Type B pancreatic cell (in vitro differentiated cells): Measurements from ENCODE around the gene IRF7. TPM values are rescaled to one million over a fixed set of nuclear protein-coding genes. Genes with fewer than 3 reads are reported as not detected.
A peak's percentile ranks its signal among the peaks of the same experiment; 100 is the strongest.

ENCODE experiments used
- DNase-seq: peaks from one replicate; pipeline ENCODE4 v3.0.0; 2021; ENCODE audit warnings: mixed read lengths; ENCODE audit not compliant: unreplicated experiment; ENCODE audit errors: extremely low spot score
- H3K27ac Mint-ChIP-seq: 2 replicates; pipeline ENCODE4 v1.8.0; 2021; ENCODE audit warnings: mild to moderate bottlenecking, mixed read lengths
- H3K27me3 Mint-ChIP-seq: 2 replicates; pipeline ENCODE4 v1.8.0; 2021; ENCODE audit warnings: mixed read lengths
- H3K36me3 Mint-ChIP-seq: 2 replicates; pipeline ENCODE4 v1.8.0; 2021; ENCODE audit warnings: mixed read lengths
- H3K4me1 Mint-ChIP-seq: one replicate; pipeline ENCODE4 v1.8.0; 2021; ENCODE audit warnings: mixed read lengths; ENCODE audit not compliant: unreplicated experiment
- H3K4me3 Mint-ChIP-seq: 2 replicates; pipeline ENCODE4 v1.8.0; 2021; ENCODE audit warnings: mild to moderate bottlenecking, mixed read lengths
- H3K9me3 Mint-ChIP-seq: 2 replicates; pipeline ENCODE4 v1.8.0; 2021; ENCODE audit warnings: mixed read lengths
- CTCF ChIP-seq: fragments of 200-600 bp; sonication (generic); conservative IDR thresholded peaks from 2 replicates; pipeline ENCODE4 v1.5.0; 2021; ENCODE audit warnings: antibody characterized with exemption, mild to moderate bottlenecking
- total RNA-seq: library from RNA; stranded (reverse); gene quantifications from 2 replicates; pipeline ENCODE4 v1.2.1, GENCODE V29; 2021; ENCODE audit warnings: low replicate concordance

The IRF7 gene
- total RNA-seq, 1 donor from 2014 or later = 16.4 TPM

GRCh38 chr11:586376-587316, 29.1 kb downstream of the IRF7 start:
- H3K27me3 Mint-ChIP-seq = no peaks in the 10 kb centered on the region
- H3K4me3 Mint-ChIP-seq = no peak overlapping the region
- peaks cover 6% of the 10 kb centered on the region for H3K36me3 Mint-ChIP-seq
- no peak overlapping the region for H3K27ac Mint-ChIP-seq
- H3K4me1 Mint-ChIP-seq = no peaks in the 10 kb centered on the region
- DNase-seq = no peak
- H3K9me3 Mint-ChIP-seq = no peaks in the 10 kb centered on the region
- TF ChIP-seq CTCF = no peak

DNA sequence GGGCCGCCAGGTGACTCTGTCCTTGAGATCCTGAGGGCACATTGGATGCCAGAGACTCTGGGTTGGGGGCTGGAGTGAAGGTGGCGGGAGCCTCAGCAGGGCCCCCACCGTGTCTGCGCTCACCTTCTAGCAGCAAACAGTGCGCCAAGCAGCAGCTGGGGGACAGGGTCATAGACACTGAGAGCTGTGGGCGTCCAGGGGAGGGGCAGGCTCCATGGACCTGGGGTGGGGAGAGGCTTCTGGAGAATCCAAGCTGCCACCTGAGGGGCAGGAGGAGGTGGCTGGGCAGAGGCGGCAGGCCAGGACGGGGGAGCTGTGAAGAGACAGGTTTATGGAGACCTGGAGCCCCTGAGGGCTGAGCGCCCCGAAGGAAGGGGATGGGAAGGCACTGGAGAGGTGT, 31.5 kb downstream of the IRF7 start:
- Mint-ChIP-seq H3K4me1 (peaks cover 9% of the 10 kb centered on the region), H3K27me3 (no peaks in the 10 kb centered on the region), H3K27ac (no peak overlapping the region), H3K4me3 (no peak overlapping the region), H3K9me3 (no peaks in the 10 kb centered on the region), H3K36me3 (peaks cover 5% of the 10 kb centered on the region)
- TF ChIP-seq CTCF = no peak
- DNase-seq = no peak

- DNase-seq = no peak
- H3K36me3 Mint-ChIP-seq = peaks cover 3% of the 10 kb centered on the region
- no peaks in the 10 kb centered on the region for H3K27me3 Mint-ChIP-seq
- H3K27ac Mint-ChIP-seq = no peak overlapping the region
- H3K9me3 Mint-ChIP-seq = no peaks in the 10 kb centered on the region
- TF ChIP-seq CTCF = no peak
- H3K4me3 Mint-ChIP-seq = no peak overlapping the region
- peaks cover 9% of the 10 kb centered on the region for H3K4me1 Mint-ChIP-seq
Measured at GRCh38 chr11:581752-582151, 34.0 kb downstream of the IRF7 start.

- Mint-ChIP-seq H3K27me3 (no peaks in the 10 kb centered on the region), H3K4me3 (peak overlapping the region; percentile 38), H3K27ac (peak overlapping the region; percentile 39), H3K36me3 (peaks cover 3% of the 10 kb centered on the region), H3K4me1 (peaks cover 9% of the 10 kb centered on the region), H3K9me3 (no peaks in the 10 kb centered on the region)
- no peak for DNase-seq
- TF ChIP-seq CTCF = no peak
Measured at GRCh38 chr11:581342-581741, 34.4 kb downstream of the IRF7 start.

DNA sequence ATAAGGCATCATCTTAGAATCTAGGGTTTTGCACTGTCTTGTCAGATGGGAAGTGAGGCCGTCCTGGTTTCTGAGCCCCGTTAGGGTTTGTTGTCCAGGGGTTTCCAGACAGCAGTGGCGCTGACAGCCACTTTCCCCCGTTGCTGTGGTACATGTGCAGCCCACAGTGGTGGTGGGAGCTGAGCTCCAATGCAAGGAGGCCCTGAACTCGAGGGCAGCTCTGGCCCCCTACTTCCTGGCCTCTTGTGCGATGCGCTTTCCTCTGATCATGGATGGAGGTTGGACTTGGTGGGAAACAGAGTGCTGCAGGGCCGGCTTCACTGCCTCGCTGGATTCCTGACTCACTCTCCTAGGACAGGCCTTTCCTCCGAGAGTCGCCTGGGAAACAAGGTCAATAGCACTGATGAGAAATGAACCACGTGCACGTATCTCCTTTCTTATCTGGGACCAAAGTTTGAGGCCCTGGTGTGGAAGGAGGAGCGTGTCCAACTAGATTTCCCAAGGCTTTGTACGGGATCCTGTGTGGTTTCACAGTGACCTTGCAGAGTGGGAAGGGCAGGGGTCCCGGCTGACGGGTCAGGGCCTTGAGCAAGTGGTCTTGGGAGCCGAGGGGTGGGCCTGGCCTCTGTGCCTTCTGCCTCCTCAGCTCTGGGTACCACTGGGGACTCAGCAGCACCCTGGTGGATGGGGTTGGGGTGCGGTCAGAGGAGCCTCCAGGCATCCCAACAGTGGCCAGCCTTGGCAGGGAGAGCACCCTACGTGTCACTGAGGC, 35.7 kb downstream of the IRF7 start:
- no peak for DNase-seq
- Mint-ChIP-seq H3K36me3 (peaks cover 3% of the 10 kb centered on the region), H3K9me3 (no peaks in the 10 kb centered on the region), H3K4me3 (peak overlapping the region; percentile 73), H3K4me1 (peaks cover 11% of the 10 kb centered on the region), H3K27ac (peak overlapping the region; percentile 65), H3K27me3 (peaks cover 2% of the 10 kb centered on the region)
- TF ChIP-seq CTCF = no peak
